GM12801 (cell line): ENCODE data around the gene C1QC.

Source experiments
- TF ChIP-seq, protein P1 (sequence below): IDR thresholded peaks from one replicate; pipeline ENCODE4 v1.5.1; 2011; ENCODE audit warnings: control low read depth; ENCODE audit not compliant: insufficient read length; ENCODE audit errors: extremely low read depth

Gene C1QC

DNA sequence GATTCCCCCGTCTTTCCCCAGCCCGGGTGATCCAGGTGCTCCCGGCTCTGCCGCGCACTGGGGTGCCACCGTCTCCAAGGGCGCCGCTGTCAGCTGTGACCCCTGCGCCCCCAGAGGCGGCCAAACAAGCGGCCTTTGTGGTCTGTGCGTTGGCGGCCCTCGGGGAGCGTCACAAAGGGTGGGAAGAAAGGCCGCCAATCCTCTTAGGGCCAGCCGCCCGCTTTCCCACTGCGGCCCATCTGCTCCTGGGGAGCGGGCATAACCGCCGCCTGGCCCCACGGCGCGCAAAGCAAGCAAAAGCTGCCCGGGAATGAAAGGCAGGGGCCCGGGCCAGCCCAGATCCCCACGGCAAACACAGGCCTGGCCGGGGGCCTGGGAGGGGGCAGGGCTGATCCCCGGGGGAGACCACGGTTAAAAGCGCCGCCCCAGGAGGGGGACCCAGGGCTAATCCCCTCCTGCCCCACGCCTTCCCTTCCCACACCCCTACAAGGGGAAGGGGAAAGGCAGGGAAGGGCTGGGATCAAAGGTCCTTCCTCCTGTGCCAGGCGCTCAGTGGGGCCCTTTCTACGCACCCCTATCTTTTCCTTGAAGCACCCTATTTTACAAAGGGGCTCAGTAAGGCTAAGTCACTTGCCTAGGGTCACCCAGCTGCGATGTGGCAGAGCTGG is 33.6 kb downstream of the C1QC start:
- TF ChIP-seq, protein P1, sequence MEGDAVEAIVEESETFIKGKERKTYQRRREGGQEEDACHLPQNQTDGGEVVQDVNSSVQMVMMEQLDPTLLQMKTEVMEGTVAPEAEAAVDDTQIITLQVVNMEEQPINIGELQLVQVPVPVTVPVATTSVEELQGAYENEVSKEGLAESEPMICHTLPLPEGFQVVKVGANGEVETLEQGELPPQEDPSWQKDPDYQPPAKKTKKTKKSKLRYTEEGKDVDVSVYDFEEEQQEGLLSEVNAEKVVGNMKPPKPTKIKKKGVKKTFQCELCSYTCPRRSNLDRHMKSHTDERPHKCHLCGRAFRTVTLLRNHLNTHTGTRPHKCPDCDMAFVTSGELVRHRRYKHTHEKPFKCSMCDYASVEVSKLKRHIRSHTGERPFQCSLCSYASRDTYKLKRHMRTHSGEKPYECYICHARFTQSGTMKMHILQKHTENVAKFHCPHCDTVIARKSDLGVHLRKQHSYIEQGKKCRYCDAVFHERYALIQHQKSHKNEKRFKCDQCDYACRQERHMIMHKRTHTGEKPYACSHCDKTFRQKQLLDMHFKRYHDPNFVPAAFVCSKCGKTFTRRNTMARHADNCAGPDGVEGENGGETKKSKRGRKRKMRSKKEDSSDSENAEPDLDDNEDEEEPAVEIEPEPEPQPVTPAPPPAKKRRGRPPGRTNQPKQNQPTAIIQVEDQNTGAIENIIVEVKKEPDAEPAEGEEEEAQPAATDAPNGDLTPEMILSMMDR = no peak

- TF ChIP-seq, protein P1 = no peak
Observed at GRCh38 chr1:22677931-22678896, 34.8 kb downstream of the C1QC start.

GRCh38 chr1:22680726-22681125 is 37.3 kb downstream of the C1QC start:
- TF ChIP-seq, protein P1 = no peak

DNA sequence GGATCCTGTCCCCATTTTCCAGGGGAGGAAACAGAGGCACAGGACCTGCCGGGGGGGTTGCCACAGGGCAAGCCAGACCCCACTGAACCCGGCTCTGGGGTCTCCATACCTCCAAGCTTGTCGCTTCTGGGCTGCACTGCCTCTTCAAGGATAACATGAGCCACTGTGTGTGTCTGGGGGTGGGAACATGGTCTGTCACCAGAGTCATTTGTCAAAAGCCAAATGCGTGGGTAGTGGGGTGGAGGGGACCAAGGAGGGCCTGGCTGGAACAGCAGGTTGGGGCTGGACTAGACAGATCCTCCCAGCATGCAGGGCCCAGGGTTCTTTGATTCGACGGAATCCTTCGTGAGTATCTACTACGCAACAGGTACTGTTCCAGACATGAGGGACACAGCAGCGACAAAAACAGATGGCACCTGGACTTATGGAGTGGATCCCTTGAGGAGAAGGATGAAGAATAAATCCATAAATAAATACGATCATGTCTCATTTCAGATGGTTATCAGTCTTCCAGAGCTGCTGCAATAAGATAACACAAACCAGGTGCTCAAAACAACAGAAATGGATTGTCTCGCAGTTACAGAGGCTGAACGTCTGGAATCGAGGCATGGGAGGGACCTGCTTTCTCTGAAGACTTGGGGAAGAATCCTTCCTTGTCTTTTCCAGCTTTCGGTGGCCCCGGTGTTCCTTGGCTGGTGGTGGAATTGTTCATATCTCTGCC is 38.3 kb downstream of the C1QC start:
- TF ChIP-seq, protein P1 = no peak

GRCh38 chr1:22683547-22683946 is 40.1 kb downstream of the C1QC start:
- TF ChIP-seq, protein P1 = no peak

DNA sequence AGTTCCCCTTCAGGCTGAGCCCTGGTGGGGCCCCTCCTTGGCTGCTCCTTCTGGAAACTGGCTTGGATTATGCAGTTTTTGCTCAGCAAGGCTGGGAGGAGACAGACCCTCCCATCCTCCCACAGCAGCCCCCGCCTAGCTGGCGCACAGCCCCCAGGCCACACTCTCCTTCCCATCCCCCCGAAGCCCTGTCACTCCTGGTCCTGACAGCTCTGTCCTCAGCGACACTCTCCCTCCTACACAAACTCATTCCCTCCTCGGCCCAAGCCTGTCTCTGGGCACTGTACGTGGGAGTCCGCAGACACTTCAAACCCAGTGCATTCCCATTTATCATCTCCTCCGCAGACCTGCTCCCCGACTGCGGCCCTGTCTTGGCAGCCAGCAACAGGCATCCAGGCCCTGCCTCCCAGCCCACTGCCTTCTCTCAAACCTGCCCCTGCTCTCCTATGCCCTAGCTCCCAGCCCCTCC is 42.2 kb downstream of the C1QC start:
- TF ChIP-seq, protein P1 = no peak

GRCh38 chr1:22687191-22687590 is 43.8 kb downstream of the C1QC start:
- TF ChIP-seq, protein P1 = no peak
